GM13977 (cell line): ENCODE data around the gene PRKCD.

ENCODE experiments used
- DNase-seq: peaks from one replicate; pipeline ENCODE4 v3.0.0; 2012; ENCODE audit warnings: low spot score
- in situ Hi-C: fragments of 300-500 bp; cut with MboI; formaldehyde crosslinking; loops from one replicate; pipeline ENCODE4 v1.12.0; 2022; ENCODE audit warnings: low sequenced_read_pairs, low pct_unique_long_range_greater_than_20kb, mixed read lengths, inconsistent platforms; ENCODE audit not compliant: unreplicated experiment
- TF ChIP-seq, protein P1 (sequence below): IDR thresholded peaks from 2 replicates; pipeline ENCODE4 v1.5.1; 2012; ENCODE audit warnings: mild to moderate bottlenecking, control low read depth; ENCODE audit not compliant: insufficient read depth; ENCODE audit errors: extremely low read depth, missing control alignments

PRKCD gene

GRCh38 chr3:53160660-53161449 lies at the start of gene PRKCD:
Gene PRKCD, plus strand, starts transcription at chr3:53161209. Its CDS starts 17,214 bp downstream, at chr3:53178423.
- TF ChIP-seq, protein P1, sequence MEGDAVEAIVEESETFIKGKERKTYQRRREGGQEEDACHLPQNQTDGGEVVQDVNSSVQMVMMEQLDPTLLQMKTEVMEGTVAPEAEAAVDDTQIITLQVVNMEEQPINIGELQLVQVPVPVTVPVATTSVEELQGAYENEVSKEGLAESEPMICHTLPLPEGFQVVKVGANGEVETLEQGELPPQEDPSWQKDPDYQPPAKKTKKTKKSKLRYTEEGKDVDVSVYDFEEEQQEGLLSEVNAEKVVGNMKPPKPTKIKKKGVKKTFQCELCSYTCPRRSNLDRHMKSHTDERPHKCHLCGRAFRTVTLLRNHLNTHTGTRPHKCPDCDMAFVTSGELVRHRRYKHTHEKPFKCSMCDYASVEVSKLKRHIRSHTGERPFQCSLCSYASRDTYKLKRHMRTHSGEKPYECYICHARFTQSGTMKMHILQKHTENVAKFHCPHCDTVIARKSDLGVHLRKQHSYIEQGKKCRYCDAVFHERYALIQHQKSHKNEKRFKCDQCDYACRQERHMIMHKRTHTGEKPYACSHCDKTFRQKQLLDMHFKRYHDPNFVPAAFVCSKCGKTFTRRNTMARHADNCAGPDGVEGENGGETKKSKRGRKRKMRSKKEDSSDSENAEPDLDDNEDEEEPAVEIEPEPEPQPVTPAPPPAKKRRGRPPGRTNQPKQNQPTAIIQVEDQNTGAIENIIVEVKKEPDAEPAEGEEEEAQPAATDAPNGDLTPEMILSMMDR, result peak; percentile 22
- in situ Hi-C loops, result no loop called here
- DNase-seq, result peak; percentile 98

GRCh38 chr3:53111822-53112221 lies 49.2 kb upstream of the PRKCD start:
- in situ Hi-C loops, result loop anchor here (5.0 kb wide), 1 partner anchor 85 kb away; no protein-coding TSS in a partner anchor
- TF ChIP-seq, protein P1, result no peak
- no peak for DNase-seq

DNA sequence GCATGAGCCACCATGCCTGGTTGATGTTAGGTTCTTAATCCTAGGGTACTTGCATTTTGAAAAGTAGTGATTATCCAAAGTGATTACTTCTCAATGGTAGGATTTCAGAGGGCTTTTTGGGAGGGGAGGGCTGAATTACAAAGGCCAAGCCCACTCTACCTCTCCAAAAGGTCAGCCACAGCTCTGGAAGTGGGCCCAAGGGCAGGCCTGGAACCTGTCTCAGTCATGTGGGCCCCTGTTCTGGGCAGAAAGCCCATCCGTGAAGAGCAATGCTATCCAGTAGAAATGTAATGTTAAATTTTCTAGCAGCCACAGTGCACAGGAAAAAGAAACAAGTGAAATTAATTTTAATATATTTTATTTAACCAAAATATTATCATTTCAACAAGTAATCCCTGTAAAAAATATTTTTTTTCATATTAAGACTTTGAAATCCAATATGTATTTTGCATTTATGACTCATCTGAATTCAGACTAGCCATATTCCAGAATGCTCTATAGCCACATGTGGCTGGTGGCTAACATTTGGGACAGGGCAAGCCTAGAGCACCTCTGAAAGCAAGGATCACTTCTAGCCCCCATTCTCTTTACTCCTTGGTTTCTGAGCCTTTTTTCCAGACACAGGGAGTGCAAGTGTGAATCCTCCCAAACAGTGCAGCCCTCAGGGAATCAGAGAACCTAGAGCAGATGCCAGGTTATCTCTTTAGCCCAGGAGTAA lies 47.6 kb upstream of the PRKCD start:
- TF ChIP-seq, protein P1, result no peak
- in situ Hi-C loops, result loop anchor here (5.0 kb wide), 1 partner anchor 84 kb away; no protein-coding TSS in a partner anchor
- DNase-seq, result no peak

DNA sequence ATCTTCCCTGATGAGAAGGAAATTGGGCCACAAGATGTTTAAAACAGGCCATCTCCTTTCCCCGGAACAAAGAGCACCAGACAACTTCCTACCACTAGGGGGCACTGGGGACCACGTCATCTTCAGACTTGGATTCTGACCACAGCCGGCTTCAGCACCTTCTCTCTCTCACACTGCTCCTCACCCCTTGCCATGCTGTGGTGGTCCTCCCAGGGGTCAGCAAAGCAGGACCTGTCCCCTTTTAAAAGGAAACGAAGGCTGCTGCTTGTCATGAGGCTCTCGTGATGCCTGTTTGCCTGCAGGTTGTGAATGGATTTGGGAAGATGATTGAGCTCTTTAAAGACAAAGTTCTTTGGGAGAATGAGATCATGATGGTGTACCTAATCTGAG lies 47.0 kb upstream of the PRKCD start:
- DNase-seq, result peak; percentile 77
- in situ Hi-C loops, result loop anchor here (5.0 kb wide), 1 partner anchor 83 kb away; no protein-coding TSS in a partner anchor
- TF ChIP-seq, protein P1, result peak; percentile 85

DNA sequence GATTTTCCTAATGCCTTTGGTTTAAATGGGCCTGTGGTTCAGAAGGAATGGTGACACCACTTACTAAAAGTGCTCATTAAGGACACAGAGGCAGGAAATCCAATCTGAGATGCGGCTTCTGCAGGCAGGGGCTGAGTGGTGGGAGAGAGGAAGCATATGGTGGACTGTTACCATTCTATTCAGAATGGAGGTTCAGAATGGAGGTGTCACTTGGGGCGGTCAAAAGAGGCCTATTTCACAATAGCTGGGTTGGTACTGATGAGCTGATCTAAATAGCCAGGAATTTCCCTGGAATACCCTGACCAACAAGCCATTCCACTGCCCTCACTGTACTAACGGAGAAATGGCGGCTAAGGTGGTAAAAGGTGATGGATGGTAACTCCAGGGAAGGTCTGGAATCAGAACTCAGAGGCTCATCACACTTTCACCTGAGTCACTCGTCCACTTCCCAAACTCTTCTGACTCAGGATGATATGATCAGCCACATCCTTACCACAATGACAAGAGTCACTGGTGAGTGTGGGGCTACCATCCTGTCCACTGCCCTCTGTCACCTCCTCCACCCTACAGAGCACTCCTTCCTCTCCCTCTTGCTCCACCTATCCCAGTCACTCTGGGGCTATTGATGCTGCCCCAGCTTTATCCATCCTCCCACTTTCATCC lies 46.5 kb upstream of the PRKCD start:
- in situ Hi-C loops, result loop anchor here (5.0 kb wide), 1 partner anchor 83 kb away; no protein-coding TSS in a partner anchor
- no peak for DNase-seq
- TF ChIP-seq, protein P1, result peak; percentile 1

GRCh38 chr3:53116956-53117355 lies 44.1 kb upstream of the PRKCD start:
- in situ Hi-C loops, result no loop called here
- no peak for DNase-seq
- TF ChIP-seq, protein P1, result no peak
